Loucy (cell line): ENCODE measurements around the gene SLC4A4.

Experiments used
- H2AFZ ChIP-seq: fragments of 200-600 bp; sonication (generic); 2 replicates; pipeline ENCODE4 v1.6.0; 2016; ENCODE audit warnings: antibody characterized with exemption, mild to moderate bottlenecking, low read length, moderate library complexity
- H3F3A ChIP-seq: fragments of 200-600 bp; 2 replicates; pipeline ENCODE4 v1.6.0; 2016; ENCODE audit warnings: antibody characterized with exemption, low read depth, mild to moderate bottlenecking
- H3K27me3 ChIP-seq: fragments of 200-600 bp; sonication (generic); 2 replicates; pipeline ENCODE4 v1.6.1; 2014; ENCODE audit warnings: low read length, mild to moderate bottlenecking; ENCODE audit not compliant: insufficient read depth, poor library complexity, severe bottlenecking
- H3K36me3 ChIP-seq: fragments of 200-600 bp; sonication (generic); 2 replicates; pipeline ENCODE4 v1.6.1; 2016; ENCODE audit warnings: low read length; ENCODE audit not compliant: insufficient read depth
- H3K4me1 ChIP-seq: fragments of 200-600 bp; sonication (generic); 2 replicates; pipeline ENCODE4 v1.5.1; 2014; ENCODE audit warnings: low read length, mild to moderate bottlenecking; ENCODE audit not compliant: insufficient read depth, poor library complexity, severe bottlenecking
- H3K4me2 ChIP-seq: fragments of 200-600 bp; sonication (generic); 2 replicates; pipeline ENCODE4 v1.6.0; 2014; ENCODE audit warnings: antibody characterized with exemption, low read length, low read depth, mild to moderate bottlenecking; ENCODE audit not compliant: poor library complexity, severe bottlenecking
- H3K4me3 ChIP-seq: fragments of 200-600 bp; sonication (generic); 2 replicates; pipeline ENCODE4 v1.5.1; 2014; ENCODE audit warnings: low read length, mild to moderate bottlenecking, mixed read lengths; ENCODE audit not compliant: poor library complexity, severe bottlenecking
- H3K79me2 ChIP-seq: fragments of 200-600 bp; sonication (generic); 2 replicates; pipeline ENCODE4 v1.6.1; 2014; ENCODE audit warnings: low read length; ENCODE audit not compliant: insufficient read depth
- H3K9ac ChIP-seq: fragments of 200-600 bp; sonication (generic); 2 replicates; pipeline ENCODE4 v1.6.0; 2014; ENCODE audit warnings: mild to moderate bottlenecking, low read depth, low read length, moderate library complexity; ENCODE audit not compliant: poor library complexity, severe bottlenecking
- H3K9me2 ChIP-seq: fragments of 200-600 bp; sonication (generic); replicated peaks from 2 replicates; pipeline ENCODE4 v1.6.1; 2016; ENCODE audit warnings: low read depth, low read length, mixed read lengths
- H3K9me3 ChIP-seq: fragments of 200-600 bp; sonication (generic); 2 replicates; pipeline ENCODE4 v1.6.1; 2014; ENCODE audit warnings: mild to moderate bottlenecking, antibody characterized with exemption, low read length, low read depth; ENCODE audit not compliant: insufficient read depth
- H4K20me1 ChIP-seq: fragments of 200-600 bp; sonication (generic); 2 replicates; pipeline ENCODE4 v1.6.0; 2014; ENCODE audit warnings: antibody characterized with exemption, low read length, mild to moderate bottlenecking; ENCODE audit not compliant: insufficient read depth, poor library complexity, severe bottlenecking
- EZH2phosphoT487 ChIP-seq: fragments of 200-600 bp; IDR thresholded peaks from 2 replicates; pipeline ENCODE4 v1.6.1; 2018; ENCODE audit warnings: antibody characterized with exemption, mild to moderate bottlenecking, moderate library complexity, borderline replicate concordance
- TF ChIP-seq, protein P1 (sequence below): fragments of 200-600 bp; sonication (generic); conservative IDR thresholded peaks from 2 replicates; pipeline ENCODE4 v1.5.1; 2014; ENCODE audit warnings: mild to moderate bottlenecking, antibody characterized with exemption, low read length

The SLC4A4 gene

DNA sequence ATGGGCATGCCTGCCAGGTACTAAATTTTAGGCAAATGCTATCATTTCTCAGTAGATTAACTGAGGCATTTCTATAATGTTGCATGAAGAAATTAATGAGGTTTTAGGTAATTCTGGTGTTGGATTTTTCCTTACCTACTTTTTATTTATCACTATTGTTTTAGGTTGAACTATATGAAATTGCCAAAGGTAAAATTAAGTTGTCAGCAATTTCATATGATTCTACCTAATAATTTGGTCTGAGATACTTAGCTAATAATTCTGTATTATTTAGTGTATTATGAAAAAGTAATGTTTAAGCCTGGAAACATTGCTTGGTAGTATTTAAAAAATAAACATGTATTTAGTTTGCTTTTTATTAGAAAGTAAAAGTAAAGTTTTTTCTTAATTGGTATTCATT is 22.7 kb downstream of the SLC4A4 start:
- TF ChIP-seq, protein P1, sequence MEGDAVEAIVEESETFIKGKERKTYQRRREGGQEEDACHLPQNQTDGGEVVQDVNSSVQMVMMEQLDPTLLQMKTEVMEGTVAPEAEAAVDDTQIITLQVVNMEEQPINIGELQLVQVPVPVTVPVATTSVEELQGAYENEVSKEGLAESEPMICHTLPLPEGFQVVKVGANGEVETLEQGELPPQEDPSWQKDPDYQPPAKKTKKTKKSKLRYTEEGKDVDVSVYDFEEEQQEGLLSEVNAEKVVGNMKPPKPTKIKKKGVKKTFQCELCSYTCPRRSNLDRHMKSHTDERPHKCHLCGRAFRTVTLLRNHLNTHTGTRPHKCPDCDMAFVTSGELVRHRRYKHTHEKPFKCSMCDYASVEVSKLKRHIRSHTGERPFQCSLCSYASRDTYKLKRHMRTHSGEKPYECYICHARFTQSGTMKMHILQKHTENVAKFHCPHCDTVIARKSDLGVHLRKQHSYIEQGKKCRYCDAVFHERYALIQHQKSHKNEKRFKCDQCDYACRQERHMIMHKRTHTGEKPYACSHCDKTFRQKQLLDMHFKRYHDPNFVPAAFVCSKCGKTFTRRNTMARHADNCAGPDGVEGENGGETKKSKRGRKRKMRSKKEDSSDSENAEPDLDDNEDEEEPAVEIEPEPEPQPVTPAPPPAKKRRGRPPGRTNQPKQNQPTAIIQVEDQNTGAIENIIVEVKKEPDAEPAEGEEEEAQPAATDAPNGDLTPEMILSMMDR = no peak
- TF ChIP-seq EZH2phosphoT487 = no peak
- Histone ChIP-seq H3K9me2 (no peaks in the 10 kb centered on the region), H3K9me3 (no peaks in the 10 kb centered on the region), H3K79me2 (no peaks in the 10 kb centered on the region), H2AFZ (no peak overlapping the region), H3K9ac (no peak overlapping the region), H3K4me1 (no peaks in the 10 kb centered on the region), H4K20me1 (no peaks in the 10 kb centered on the region), H3K27me3 (no peaks in the 10 kb centered on the region), H3K4me2 (no peak overlapping the region), H3F3A (no peaks in the 10 kb centered on the region), H3K4me3 (no peak overlapping the region), H3K36me3 (peaks cover 12% of the 10 kb centered on the region; the same call in 1 of the 2 replicates)

DNA sequence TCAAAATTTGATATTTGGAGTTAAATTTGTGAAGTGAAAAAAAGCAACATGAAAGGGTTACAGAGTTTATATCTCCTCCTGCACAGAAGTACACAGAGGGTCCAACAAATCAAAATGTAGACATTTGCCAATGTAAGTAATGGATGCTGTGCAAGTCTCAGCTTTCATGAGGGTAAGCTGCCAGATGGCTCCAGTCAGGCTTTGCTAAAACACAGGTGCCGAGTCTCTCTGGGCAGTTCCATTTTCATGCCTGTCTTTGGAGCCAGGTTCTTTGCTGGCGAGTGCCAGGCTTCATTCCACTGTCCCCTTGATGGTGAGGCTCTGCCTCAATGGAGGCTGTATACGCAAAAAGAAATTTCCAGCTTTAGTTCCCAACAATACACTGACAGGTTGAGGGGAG is 27.9 kb downstream of the SLC4A4 start:
- Histone ChIP-seq H3K9me2 (no peaks in the 10 kb centered on the region), H3K4me1 (no peaks in the 10 kb centered on the region), H3K9me3 (no peaks in the 10 kb centered on the region), H3K79me2 (no peaks in the 10 kb centered on the region), H3F3A (no peaks in the 10 kb centered on the region), H2AFZ (no peak overlapping the region), H4K20me1 (no peaks in the 10 kb centered on the region), H3K9ac (no peak overlapping the region), H3K36me3 (no peaks in the 10 kb centered on the region), H3K4me3 (no peak overlapping the region), H3K4me2 (no peak overlapping the region), H3K27me3 (no peaks in the 10 kb centered on the region)
- no peak for TF ChIP-seq EZH2phosphoT487
- TF ChIP-seq, protein P1 = no peak

DNA sequence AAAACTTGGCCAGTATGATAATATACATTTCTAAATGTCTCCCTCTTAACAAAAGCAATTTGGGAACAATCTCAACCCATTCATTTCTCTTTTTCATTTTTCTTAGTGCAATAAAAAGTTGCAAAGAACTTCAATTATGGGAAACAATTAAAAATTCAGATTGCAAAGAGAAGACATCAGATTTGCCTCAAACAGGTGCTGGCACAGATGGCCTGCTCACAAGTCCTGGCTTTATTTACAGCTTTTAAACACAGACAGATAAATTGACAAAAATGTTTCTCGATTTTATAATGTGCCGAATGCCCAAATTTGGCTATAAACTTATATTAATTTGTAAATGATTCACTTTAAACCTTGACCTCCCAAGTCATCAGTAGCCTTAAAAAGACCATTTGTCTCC is 28.7 kb downstream of the SLC4A4 start:
- Histone ChIP-seq H3K4me1 (peaks cover 6% of the 10 kb centered on the region), H3K9ac (no peak overlapping the region), H3F3A (no peaks in the 10 kb centered on the region), H3K79me2 (no peaks in the 10 kb centered on the region), H3K4me3 (no peak overlapping the region), H4K20me1 (no peaks in the 10 kb centered on the region), H3K4me2 (no peak overlapping the region), H3K9me3 (no peaks in the 10 kb centered on the region), H2AFZ (no peak overlapping the region), H3K36me3 (no peaks in the 10 kb centered on the region), H3K9me2 (no peaks in the 10 kb centered on the region), H3K27me3 (no peaks in the 10 kb centered on the region)
- TF ChIP-seq EZH2phosphoT487 = no peak
- TF ChIP-seq, protein P1 = no peak
